GM19438 (cell line): ENCODE results near the gene STK4.
A peak's percentile ranks its signal among the peaks of the same experiment; 100 is the strongest.

Experiments used
- ATAC-seq: cut with Tn5 transposase; IDR thresholded peaks from one replicate; pipeline ENCODE4 v1.9.1; 2021; ENCODE audit warnings: low read depth; ENCODE audit not compliant: unreplicated experiment

The STK4 gene

DNA sequence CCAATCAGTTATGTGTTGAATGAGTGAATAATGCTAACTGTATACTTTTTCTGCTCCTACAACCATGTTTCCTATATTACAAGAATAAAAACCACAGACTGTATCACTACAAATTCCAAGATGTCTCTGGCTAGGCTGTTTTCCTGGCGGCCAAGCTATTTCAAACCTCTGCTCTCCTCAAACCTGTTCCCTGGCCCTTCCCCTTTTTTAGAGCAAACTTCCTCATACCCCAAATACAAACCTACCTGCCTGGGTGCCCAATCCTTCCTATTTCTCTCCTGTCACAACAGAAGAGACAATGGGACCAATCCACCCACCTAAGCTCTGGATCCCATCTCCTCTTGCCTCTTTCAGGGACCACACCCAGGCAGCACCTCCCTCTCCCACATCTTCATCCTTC, 13.6 kb upstream of the STK4 start:
- ATAC-seq, result no peak

DNA sequence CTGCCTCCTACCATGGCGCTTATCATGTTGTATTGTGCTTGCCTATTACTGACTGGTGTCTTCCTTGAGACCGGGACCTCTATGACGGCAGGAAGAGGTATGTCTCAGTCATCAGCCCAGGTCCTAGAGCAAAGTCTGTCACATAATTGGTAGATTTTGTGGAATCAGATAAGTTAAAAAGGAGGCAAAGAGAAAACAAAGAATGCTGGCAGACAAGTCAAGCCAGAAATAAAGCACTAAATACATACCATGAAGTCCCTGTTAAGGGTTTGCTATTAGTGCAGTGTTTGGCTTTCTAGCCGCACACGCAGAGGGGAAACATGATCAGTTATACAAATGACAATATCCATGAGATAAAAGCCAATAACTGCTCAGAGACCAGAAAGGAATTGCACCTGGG, 12.1 kb upstream of the STK4 start:
- ATAC-seq, result no peak

DNA sequence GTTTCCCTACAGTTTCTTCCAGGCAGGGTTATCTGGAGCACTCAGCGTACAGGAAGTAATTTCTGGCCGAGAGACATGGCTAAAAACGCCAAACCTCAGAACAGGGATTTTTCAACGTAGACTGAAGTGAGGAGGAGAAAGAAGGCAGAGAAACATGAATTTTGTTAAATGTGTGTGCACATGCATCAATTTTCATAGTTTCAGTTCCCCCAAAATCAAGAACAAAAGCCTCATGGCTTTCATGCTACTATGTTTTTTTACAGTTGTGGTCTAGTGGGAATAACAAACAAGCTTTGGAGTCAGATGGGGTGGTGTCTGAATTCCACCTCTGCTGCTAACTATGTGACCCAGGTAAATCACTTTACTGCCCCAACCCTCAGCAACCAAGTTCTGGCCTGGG, 11.0 kb upstream of the STK4 start:
- ATAC-seq, result no peak

DNA sequence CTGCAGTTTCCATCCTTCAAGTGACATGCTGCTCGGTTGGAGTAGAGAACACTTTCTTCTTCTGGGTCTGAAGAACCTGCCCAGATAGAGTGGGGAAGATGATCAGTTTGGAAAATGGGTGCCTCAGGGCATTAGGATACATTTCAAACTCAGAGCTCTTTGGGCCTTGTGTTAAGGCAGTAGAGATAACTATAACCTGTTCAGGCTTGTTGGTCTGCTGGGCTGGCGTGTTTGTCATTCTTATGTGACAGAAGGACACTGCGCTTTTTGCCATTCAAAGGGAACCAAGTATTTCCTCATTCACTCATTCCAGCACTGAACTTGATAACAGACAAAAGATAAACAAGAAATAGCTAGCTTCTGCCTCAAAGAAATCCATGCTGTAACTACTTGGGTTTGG, 9.9 kb upstream of the STK4 start:
- no peak for ATAC-seq

DNA sequence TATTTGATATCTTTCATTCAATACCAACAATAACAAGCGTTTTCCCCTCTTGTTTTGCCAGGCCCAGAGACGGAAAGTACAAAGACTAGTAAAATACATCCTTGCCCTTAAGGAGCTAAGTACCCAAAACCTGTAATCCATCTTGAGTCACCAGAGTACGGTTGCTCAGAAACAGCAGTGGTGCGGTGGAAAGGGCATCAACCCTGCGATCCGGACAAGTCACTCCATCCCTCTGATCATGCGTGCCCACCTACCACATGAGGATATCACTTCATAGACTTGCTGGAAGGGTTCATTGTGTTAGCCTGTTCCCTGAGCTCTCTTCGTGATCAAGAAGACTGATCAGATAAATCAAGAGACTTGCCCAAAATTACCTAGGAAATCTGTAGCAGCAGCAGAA, 8.0 kb upstream of the STK4 start:
- no peak for ATAC-seq

DNA sequence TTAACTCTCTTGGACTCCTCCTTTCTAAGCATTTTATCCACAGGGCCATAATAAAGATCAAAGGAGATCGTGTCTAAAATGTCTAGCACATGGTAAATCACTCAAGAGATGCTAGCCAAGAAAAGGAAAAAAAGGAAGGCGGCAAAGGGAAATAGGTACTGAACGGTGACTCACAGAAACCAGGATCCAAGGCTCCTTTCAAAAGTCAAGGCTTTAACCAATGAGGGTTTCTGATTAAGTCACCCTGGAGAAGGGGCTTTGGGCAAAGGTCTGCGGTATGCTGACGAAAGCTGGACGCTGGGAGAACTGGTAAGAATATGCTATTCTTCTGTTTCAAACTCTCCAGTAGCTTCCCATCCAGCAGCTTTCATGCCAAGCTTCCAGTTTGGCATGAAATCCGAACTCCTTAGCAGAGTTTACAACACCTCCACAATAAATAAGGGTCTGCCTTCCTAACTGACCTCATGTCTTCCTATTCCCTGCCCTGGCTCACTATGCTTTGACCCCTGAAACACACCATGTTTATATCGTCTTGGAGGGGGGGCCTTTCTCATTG, 7.2 kb upstream of the STK4 start:
- no peak for ATAC-seq

DNA sequence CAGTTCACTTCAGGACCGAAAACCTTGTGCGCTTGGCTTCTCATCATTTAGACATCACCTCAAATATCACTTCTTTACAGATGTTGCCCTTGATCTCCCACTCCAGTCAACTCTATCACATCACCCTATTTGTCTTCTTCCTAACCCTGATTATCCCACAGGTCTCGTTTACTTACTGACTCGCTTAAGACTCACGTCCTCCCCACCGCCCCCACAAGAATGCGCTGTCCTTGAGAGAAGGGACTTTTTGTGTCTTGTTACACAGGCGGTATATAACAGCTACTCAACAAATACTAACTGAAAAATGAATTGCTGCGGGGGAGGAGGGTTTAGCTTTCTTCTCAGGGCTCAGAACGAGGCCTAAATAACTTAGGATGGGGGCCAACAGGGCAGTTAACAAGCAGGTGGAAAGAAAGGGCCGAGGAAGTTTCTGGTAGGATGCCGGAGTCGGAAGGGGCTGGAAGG, 6.6 kb upstream of the STK4 start:
- no peak for ATAC-seq

DNA sequence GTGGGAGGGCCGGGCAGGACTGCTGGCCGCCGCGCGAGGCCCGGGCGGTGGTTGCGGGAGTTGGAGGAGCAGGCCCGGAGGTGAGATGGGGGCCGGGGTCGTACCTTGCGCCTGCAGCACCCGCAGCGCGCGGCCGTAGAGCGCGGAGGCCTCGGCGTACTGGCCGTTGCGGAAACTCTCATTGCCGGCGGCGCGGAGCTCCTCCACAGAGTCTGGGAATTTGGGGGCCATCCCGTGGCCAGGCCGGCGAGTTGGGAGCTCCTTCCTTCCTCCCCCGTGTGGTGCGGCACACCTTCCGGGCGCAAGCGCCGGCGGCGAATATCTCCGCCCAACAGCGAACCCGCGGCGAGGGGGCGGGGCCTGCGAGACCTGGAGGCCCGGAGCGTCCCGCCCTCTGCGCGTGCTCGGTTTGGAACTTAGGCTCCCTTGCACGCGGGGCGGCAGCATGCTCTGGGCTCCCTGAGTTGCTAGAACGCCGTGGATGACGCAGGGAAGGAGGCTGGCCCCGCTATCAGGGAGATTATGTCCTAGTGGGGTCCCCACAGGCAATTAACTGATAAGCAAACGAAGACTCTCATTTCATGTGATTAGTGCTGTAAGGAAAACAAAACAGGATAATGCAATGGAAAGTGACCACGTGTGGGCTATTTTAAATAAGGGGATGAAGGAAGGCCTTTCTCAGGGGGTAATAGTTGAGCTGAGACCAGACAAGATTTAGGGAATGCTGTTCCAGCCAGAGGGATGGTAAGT, 6.0 kb upstream of the STK4 start, which contains the start of gene TOMM34:
Gene TOMM34, minus strand, starts transcription at position 295 of the 750 bp plus-strand sequence. Its CDS starts 64 bp downstream, at position 231.
- peak; percentile 84 for ATAC-seq

DNA sequence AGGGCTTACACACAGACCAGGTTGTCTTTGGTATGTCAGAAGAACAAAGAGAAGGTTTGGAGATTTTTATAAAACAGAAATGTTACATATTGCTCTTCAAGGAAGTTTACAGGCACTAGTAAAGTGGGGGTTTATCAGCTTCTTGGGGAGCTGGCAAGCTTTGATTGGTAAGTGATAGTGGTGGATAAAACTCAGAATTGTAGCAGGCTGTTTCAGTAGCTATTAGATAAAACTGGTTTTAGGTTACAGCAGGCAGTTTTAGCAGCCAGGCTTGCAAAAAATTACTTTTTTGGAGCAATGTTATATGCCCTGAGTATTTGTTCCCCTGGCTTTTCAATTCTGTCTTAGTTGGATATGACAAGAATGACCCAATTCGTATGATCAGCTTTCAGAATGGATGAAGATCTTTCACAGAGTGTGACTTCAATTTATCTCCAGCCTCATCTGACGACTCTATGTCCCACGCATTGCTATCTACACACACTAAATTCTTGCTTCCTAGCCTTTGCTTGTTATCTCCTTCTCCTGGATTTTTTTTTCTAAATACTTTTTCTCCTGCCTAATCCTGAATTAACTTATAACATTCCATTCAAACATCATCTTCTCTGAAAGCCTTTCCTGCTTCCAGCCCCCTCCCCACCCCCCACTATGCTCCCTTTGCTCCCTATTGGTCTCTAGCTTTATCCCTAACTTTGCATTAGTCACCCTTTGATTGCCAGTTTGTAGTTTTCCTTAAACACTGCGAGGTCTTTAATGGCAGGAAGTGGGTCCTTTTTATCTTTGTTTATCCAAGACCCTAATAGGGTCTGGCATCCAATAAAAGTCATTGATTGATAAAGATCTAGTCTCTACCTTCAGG, 5.1 kb upstream of the STK4 start:
- ATAC-seq, result no peak

DNA sequence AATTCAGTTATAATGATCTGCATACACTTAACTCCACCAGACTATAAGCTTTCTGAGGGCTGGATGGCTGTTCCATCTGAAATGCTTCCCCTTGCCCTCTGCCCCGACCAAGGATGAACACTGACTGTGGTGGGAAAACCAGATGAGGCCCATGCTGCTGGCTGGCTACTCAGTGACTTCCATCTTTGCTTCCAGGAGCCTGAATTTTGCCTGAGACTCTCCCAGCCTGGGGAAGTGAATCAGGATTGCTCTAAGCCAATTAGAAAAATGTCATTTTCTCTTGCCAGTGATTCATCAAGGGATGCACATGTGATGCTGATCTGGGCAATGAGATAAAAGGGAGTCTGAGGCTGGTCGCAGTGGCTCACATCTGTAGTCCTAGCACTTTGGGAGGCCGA, 4.4 kb upstream of the STK4 start:
- ATAC-seq, result no peak

DNA sequence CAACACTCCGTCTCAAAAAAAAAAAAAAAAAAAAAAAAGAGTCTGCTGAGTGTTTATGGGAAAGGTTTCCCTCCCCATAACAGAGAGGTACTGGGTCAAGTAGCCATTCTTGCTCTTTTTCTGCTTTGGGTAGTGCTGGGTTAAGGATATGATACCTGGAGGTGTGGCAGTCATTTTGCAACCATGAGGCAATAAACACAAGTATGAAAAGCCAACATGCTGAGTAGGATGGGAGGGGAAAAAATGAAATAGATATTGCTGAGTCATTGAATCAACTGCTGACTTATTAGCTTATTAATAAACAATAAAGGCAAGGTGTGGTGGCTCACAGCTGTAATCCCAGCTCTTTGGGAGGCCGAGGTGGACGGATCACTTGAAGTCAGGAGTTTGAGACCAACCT, 3.8 kb upstream of the STK4 start:
- no peak for ATAC-seq

DNA sequence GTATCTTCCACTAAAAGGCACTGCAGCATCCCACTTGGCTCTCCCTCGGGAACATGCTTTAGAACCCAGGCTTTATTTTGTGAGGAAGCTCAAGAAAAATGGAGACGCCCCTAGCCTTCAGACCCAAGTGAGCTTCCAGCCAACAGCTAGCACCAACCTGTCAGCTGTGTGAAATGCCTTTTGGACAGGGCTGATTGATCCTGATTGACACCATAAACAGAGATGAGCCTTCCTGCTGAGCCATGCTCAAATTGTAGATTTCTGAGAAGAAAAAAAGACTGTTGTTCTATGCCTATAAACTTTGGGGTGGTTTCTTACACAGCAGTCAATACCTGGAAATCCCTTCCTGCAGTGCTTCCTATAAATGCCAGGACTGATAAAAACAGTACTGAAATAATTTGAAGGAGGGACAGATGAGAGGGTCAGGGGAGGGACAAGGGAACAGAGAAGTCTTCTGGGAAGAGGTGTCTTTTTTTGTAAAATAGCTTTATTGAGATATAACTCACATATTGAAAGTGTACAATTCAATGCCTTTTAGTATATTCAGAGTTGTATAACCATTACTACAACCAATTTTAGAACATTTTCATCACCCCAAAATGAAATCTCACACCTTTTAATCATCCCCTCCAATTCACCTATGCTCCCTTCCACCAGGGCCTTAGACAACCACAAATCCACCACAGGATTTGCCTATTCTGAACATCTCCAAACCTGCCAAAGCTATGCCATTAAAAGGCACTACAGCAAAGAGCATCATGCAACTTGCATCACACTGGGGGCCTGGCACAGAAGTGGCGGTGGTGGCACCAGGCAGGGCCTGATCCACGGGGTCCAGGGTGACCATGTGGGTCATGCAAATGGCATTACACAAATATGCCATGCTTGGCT, 2.7 kb upstream of the STK4 start:
- no peak for ATAC-seq

DNA sequence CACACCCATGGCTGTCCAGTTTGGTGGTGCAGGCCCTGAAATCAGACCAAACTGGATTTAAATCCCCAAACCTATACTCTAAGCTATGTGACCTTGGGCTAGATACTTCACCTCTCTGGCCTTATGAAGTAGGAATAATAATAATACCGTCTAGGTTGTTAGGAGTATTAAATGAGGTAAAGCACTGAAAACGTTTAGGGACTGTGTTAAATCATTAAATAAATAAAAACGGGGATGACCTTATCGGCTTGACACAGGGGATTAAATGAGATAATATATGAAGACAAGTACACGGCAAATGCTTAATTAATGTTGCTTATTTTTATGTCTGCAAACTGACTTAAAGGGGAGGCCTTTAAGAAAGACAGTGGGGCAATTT, 672 bp upstream of the STK4 start:
- no peak for ATAC-seq

DNA sequence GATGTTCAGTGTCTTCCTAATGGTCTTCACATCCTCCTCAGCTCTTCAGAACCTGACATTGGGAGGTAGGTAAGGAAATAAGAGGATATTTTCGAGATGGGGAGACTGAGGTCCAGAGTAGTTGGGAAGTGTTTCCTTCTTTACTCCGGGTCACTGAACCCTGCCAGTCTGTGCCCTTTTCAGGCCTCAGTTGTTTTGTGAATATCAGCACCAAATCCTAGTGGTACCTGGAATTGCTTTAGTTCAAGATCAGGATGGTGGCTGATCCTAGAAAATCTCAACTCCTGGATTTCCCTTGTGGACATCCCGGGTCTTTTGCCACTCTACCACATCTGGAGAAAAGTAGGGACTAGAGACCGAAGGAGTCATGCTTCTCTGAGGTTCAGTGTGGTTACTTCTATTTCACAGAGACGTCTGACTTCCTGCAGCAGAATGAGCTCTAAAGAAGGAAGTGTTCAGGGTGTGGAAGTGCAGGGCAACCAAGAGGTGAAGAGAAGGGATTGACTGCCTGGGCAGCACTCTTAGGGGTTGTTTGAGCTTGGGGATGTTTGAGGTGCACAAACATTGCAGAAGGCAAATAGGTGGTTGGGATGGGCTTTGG, 995 bp downstream of the STK4 start:
- no peak for ATAC-seq

DNA sequence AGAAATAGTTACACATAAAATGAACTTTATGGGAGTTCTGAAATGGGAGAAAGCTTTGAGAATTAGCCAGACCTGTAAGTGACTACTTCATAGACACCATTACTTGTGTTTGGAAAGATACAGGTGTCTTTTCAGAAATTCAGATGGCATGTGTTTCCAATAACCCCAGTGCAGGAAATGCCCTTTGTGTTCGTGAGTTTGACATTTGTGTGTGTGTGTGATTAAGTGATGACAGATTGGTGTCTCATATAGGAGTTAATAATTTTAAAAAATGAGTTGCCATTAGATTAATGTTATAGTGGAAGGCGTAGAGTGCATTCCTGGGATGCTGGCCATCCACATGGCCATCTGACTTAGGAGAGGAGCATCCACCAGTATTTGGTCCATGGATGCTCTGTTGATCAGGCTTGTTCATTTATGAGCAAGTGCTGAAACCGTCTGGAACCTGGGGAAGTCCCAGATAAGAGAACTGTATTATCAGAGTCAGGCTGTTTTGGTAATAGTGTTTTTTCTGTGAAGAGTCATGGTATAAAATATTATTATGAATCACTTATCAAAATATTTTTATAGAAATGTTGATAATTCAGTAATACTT, 3.1 kb downstream of the STK4 start:
- no peak for ATAC-seq

DNA sequence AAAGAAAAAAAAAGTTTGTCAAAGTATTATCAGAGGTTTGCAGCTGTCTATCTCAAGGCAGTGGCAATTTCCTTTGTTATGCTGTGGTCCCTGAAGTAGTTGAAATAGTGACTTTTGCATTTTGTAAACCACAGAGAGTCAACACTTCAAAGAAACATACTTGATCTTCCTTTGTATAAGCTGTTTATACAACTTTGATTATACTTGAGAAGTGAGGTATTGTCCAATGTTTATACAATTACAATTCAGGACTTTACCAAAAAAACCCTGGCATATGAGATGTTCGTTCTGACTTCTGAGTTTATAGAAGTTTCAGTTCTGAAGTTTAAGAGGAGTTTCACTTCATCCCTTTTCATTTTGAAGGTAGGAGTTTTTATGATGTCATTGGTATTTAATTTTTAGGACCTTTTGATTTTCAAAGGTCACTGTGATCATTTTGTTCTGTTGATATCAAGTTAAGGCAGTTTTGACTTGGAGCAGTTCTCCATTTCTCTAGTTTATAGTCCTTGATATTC, 4.0 kb downstream of the STK4 start:
- no peak for ATAC-seq

DNA sequence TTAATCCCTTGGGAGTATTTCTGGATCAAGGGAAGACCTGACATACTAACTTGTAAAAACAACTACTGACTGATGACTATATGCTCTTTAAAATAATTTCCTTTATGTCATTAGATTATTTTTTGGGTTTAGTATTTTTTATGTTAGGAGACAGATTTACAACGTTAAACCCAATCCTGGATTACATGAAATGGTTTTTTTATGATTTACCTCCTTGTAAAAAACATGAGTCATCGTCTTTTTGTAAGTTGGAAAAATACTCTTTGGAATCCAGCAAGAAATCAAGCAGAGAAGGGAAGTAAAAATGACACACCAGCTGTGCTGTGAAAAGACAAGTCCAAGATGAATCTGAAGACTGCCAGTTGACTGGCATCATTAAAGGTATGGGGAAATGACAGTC, 6.7 kb downstream of the STK4 start:
- no peak for ATAC-seq

DNA sequence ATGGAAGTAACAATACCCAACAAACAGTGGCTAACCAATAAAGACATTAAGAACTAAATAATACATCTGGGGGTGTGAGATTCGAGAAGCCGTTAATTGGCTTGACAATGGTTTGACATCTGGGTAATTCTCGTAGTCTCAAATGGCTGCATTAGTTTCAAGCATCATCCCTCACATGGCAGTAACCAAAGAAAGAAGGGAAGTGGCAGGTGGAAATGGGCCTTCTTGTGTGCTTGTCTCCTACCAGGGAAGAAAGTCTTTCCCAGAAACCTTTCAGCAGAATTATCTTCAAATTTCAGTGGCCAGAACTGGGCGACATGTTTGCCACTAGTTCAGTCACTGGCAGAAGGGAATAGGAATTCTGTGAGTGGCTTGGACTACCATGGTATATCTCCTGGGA, 10.4 kb downstream of the STK4 start:
- no peak for ATAC-seq

DNA sequence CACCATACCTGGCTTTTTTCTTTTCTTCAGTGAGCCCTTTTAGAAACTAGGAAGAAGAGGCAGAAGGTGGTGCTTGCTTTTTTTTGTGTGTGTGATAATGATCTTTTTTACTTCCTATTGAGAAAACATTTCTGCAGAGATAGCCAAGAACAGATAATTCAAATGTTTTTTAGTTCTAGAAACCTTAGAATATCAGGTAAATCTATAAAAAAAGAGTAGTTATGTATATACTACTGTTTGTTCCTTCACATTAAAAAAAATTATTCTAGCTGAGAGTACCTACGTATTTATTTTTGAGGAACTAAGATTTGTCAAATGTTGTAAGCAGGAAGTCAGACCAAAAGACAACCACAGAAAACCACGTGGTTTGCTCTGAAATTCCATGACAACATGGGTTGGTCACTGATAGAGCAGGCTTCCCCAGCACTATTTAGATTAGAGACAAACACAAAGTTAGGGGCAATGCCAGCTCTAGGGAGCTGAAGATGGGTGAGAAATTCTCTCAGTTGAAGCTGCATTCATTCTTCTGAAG, 12.8 kb downstream of the STK4 start:
- peak; percentile 92 for ATAC-seq
